ENCODE results near the gene ATP5F1C. TPM values are rescaled to one million over a fixed set of nuclear protein-coding genes. Genes with fewer than 3 reads are reported as not detected.

ATP5F1C gene
- total and polyA plus RNA-seq, 10 of the 15 experiments (the other 5 are each of a cell fraction or from before 2014, with no cell fraction given) = 307 to 978 (median 454) TPM

GRCh38 chr10:7804216-7804615 lies 16.2 kb downstream of the ATP5F1C start:
- peaks cover 10 to 48% of the 10 kb centered on the region in 2 experiments for H3K36me3 ChIP-seq (ENCODE audit: control insufficient read depth in 2 of 2, insufficient read depth in 2 of 2, low read length in 1 of 2)
- in situ Hi-C loops (cut with MboI) = no loop called here
- H3K4me3 ChIP-seq = no peak overlapping the region
- no peaks in the 10 kb centered on the region for H3K79me2 ChIP-seq (ENCODE audit: control insufficient read depth, insufficient read depth, low read length)
- no peak for FAIRE-seq
- H3K4me1 ChIP-seq (ENCODE audit: control insufficient read depth, insufficient read depth, low read length) = no peaks in the 10 kb centered on the region
- no peak overlapping the region for H3K27ac ChIP-seq (ENCODE audit: control insufficient read depth, insufficient read depth)
- intact Hi-C loops (cut with micrococcal nuclease; ENCODE audit: unreplicated experiment) = no loop called here
- no peak overlapping the region for H3K4me2 ChIP-seq (ENCODE audit: control insufficient read depth, insufficient read depth)
- ChIA-PET RAD21 (ENCODE audit: unreplicated experiment) (no interaction called here), POLR2A (no interaction called here), CTCF (no interaction called here), SMC1A (ENCODE audit: uncharacterized antibody, unreplicated experiment) (no interaction called here)
- 98% methylated on average over 6 of the region's 6 CpGs for WGBS (ENCODE audit: insufficient coverage, insufficient replicate concordance, low lambda C conversion rate, missing lambda C conversion rate)
- no peak for DNase-seq (ENCODE audit: low read depth, low spot score)
- no peak for ATAC-seq
- no peak overlapping the region for H2AFZ ChIP-seq (ENCODE audit: control insufficient read depth, low read depth, low read length)
- H3K9ac ChIP-seq (ENCODE audit: control insufficient read depth, insufficient read depth, low read length) = no peak overlapping the region
- no peaks in the 10 kb centered on the region for H4K20me1 ChIP-seq (ENCODE audit: control insufficient read depth, insufficient read depth)
- H3K9me3 ChIP-seq (replicated peaks; ENCODE audit: control insufficient read depth, insufficient read depth, low read length) = no peaks in the 10 kb centered on the region
- no peaks in the 10 kb centered on the region for H3K27me3 ChIP-seq (replicated peaks in 1 of 2; ENCODE audit: control insufficient read depth in 2 of 2, insufficient read depth in 2 of 2, low read length in 1 of 2)
- TF ChIP-seq NKRF (conservative IDR thresholded peaks at IDR 0.05) = no peak
- TF ChIP-seq NFXL1 (IDR thresholded peaks at IDR 0.05; ENCODE audit: borderline replicate concordance) = no peak
- TF ChIP-seq DPF2 (IDR thresholded peaks at IDR 0.05) = no peak
- no peak for TF ChIP-seq RELB (IDR thresholded peaks at IDR 0.05; ENCODE audit: low read depth)
- no peak for TF ChIP-seq KAT2A (conservative IDR thresholded peaks at IDR 0.05; ENCODE audit: control insufficient read depth, low read depth, low read length)
- no peak for TF ChIP-seq RELA (IDR thresholded peaks at IDR 0.05; ENCODE audit: borderline replicate concordance, partially characterized antibody)
- no peak for TF ChIP-seq TBL1XR1 (IDR thresholded peaks at IDR 0.05; ENCODE audit: low read depth, low read length)
- no TSS peak for BruUV-seq (replicated peaks)
